Tibial nerve (tissue), 4 donors: Measurements from ENCODE around the gene SLC25A13. TPM values are rescaled to one million over a fixed set of nuclear protein-coding genes. Genes with fewer than 3 reads are reported as not detected.
"Not testable (repeated sequence)": the region's sequence is repeated elsewhere in the genome, so short reads cannot be mapped to it uniquely, and the experiment has no call there.

Experiments used
- DNase-seq, 2 donors: peaks; one replicate each; pipeline ENCODE4 v3.0.0-alpha.2; 2019; ENCODE audit warnings: low spot score in 2 of 2
- H3K27ac ChIP-seq, 4 donors: fragments of 200-600 bp; sonication (generic) in 3 of 4; one replicate each; pipeline ENCODE4 v1.5.1; 2017 to 2019; ENCODE audit warnings: mild to moderate bottlenecking in 1 of 4
- H3K27me3 ChIP-seq, 2 donors: fragments of 200-600 bp; sonication (generic) in 1 of 2; one replicate each; pipeline versions ENCODE4 v1.5.1 to v1.6.0; 2017 to 2019
- H3K36me3 ChIP-seq, 3 donors: fragments of 200-600 bp; sonication (generic); one replicate each; pipeline ENCODE4 v1.5.1; 2018 to 2019
- H3K4me1 ChIP-seq, 4 donors: fragments of 200-600 bp; sonication (generic) in 3 of 4; one replicate each; pipeline ENCODE4 v1.5.1; 2017 to 2019
- H3K4me3 ChIP-seq, 4 donors: fragments of 200-600 bp; sonication (generic) in 3 of 4; one replicate each; pipeline ENCODE4 v1.5.1; 2017 to 2019; ENCODE audit warnings: mild to moderate bottlenecking in 1 of 4, moderate library complexity in 1 of 4
- H3K9me3 ChIP-seq, 4 donors: fragments of 200-600 bp; sonication (generic) in 3 of 4; one replicate each; pipeline ENCODE4 v1.5.1; 2017 to 2019
- EP300 ChIP-seq, 2 donors: sonication (generic); formaldehyde crosslinking; IDR thresholded peaks; one replicate each; pipeline ENCODE4 v1.6.1; 2017; ENCODE audit warnings: antibody characterized with exemption in 2 of 2, mild to moderate bottlenecking in 1 of 2
- POLR2A ChIP-seq, 2 donors: fragments of 450-650 bp; IDR thresholded peaks; one replicate each; pipeline ENCODE4 v1.6.1; 2017; ENCODE audit warnings: antibody characterized with exemption in 2 of 2, mild to moderate bottlenecking in 2 of 2, moderate library complexity in 2 of 2
- WGBS, 2 donors: methylation state at CpG; one replicate each; pipeline ENCODE4 v1.1.5; 2018; 5-methylcytosine and 5-hydroxymethylcytosine counted together
- total RNA-seq, 4 donors: library from RNA; depleted of rRNA; stranded (reverse); fragments of >200 nt; gene quantifications; one replicate each; pipeline ENCODE4 v1.1.0, GENCODE V29; 2016
- TF ChIP-seq, protein P1 (sequence below), 5 experiments: fragments of 200-600 bp in 3 of 5; fragments of 450-650 bp in 2 of 5; sonication (generic) in 3 of 5; IDR thresholded peaks; one replicate each; pipeline ENCODE4 v1.5.1; 2016 to 2019; ENCODE audit warnings: antibody characterized with exemption in 5 of 5, mild to moderate bottlenecking in 3 of 5, moderate library complexity in 2 of 5

The SLC25A13 gene
- 10 to 100 TPM; 22.2 to 42.2 (median 29.6) TPM for total RNA-seq

DNA sequence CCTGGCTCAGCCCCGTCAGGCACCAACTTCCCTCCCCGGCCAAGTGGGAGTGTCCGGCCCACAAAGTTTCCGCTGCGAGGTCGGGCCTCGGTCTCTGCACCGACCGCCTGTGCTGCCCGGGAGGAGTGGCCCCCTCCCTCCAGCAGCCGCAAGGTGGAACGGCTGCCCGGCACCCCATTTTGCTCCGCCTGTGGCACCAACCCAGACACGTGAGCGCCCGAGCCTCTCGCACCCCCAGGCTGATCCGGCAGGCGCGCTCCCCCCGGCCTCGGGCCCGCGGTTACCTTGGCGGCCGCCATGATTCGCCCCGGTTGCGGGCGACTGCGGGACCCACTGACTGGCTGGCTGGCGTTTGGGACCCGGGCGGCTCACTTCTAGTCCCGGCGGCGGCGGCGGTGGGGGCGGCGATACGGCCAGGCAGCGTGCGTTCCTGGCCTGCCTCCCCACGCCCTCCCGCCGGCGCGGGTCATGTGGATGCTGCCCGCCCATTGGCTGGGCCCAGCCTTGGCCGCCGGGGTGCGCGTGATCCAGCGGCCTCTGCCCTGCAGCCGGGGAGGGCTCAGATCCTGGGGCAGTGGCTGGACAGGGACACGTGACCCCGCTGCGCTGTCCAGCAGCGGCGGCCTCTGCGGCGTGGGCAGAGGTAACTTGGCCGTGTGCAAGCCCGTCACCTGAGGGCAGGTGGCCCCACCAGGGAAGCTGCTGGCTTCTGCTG is at the start of gene SLC25A13:
TSS of gene SLC25A13 (minus strand) at position 441 of the 715 bp plus-strand sequence. CDS start at position 299, 142 bp downstream.
- Histone ChIP-seq H3K27me3 (no peaks in the 10 kb centered on the region), H3K27ac (peak within 1 kb of the TSS; percentile 87 to 99 (median 94)), H3K4me1 (peaks cover 0 to 39% (median 22%) of the 10 kb centered on the region in 4 donors), H3K4me3 (peak within 1 kb of the TSS; percentile 73 to 95 (median 79)), H3K9me3 (no peaks in the 10 kb centered on the region), H3K36me3 (no peaks in the 10 kb centered on the region)
- 0% methylated on average over 8 to 50 of the region's 66 CpGs for WGBS, 2 donors
- peak; percentile 81 for DNase-seq
- TF ChIP-seq, protein P1, sequence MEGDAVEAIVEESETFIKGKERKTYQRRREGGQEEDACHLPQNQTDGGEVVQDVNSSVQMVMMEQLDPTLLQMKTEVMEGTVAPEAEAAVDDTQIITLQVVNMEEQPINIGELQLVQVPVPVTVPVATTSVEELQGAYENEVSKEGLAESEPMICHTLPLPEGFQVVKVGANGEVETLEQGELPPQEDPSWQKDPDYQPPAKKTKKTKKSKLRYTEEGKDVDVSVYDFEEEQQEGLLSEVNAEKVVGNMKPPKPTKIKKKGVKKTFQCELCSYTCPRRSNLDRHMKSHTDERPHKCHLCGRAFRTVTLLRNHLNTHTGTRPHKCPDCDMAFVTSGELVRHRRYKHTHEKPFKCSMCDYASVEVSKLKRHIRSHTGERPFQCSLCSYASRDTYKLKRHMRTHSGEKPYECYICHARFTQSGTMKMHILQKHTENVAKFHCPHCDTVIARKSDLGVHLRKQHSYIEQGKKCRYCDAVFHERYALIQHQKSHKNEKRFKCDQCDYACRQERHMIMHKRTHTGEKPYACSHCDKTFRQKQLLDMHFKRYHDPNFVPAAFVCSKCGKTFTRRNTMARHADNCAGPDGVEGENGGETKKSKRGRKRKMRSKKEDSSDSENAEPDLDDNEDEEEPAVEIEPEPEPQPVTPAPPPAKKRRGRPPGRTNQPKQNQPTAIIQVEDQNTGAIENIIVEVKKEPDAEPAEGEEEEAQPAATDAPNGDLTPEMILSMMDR (IDR thresholded peaks at IDR 0.05): peak in 2 of 5 experiments; percentile 27 to 29
- TF ChIP-seq POLR2A (IDR thresholded peaks at IDR 0.05) (peak; percentile 57 to 77), EP300 (IDR thresholded peaks at IDR 0.05) (peak; percentile 51 to 78)

- H3K27ac ChIP-seq, H3K4me1 ChIP-seq, DNase-seq, H3K9me3 ChIP-seq, H3K27me3 ChIP-seq, H3K4me3 ChIP-seq, H3K36me3 ChIP-seq: not testable (repeated sequence)
- 93 to 97% methylated on average over 2 of the region's 2 CpGs for WGBS, 2 donors
Measured at GRCh38 chr7:96365916-96366315, 44.0 kb upstream of the SLC25A13 start.

GRCh38 chr7:96361116-96361857 is 39.4 kb upstream of the SLC25A13 start:
- Histone ChIP-seq H3K4me3 (no peak overlapping the region), H3K36me3 (no peaks in the 10 kb centered on the region), H3K9me3 (no peaks in the 10 kb centered on the region), H3K27me3 (no peaks in the 10 kb centered on the region), H3K4me1 (no peaks in the 10 kb centered on the region), H3K27ac (no peak overlapping the region)
- TF ChIP-seq, protein P1 (IDR thresholded peaks at IDR 0.05): no peak
- TF ChIP-seq EP300 (IDR thresholded peaks at IDR 0.05): no peak
- no peak for TF ChIP-seq POLR2A (IDR thresholded peaks at IDR 0.05)
- WGBS, 2 donors: 84 to 88% methylated on average over 7 of the region's 7 CpGs
- no peak for DNase-seq

GRCh38 chr7:96359876-96360275 is 38.0 kb upstream of the SLC25A13 start:
- TF ChIP-seq, protein P1 (IDR thresholded peaks at IDR 0.05): no peak
- TF ChIP-seq EP300 (IDR thresholded peaks at IDR 0.05): no peak
- no peak for TF ChIP-seq POLR2A (IDR thresholded peaks at IDR 0.05)
- H3K4me3 ChIP-seq: no peak overlapping the region
- 86 to 88% methylated on average over 2 of the region's 2 CpGs for WGBS, 2 donors

DNA sequence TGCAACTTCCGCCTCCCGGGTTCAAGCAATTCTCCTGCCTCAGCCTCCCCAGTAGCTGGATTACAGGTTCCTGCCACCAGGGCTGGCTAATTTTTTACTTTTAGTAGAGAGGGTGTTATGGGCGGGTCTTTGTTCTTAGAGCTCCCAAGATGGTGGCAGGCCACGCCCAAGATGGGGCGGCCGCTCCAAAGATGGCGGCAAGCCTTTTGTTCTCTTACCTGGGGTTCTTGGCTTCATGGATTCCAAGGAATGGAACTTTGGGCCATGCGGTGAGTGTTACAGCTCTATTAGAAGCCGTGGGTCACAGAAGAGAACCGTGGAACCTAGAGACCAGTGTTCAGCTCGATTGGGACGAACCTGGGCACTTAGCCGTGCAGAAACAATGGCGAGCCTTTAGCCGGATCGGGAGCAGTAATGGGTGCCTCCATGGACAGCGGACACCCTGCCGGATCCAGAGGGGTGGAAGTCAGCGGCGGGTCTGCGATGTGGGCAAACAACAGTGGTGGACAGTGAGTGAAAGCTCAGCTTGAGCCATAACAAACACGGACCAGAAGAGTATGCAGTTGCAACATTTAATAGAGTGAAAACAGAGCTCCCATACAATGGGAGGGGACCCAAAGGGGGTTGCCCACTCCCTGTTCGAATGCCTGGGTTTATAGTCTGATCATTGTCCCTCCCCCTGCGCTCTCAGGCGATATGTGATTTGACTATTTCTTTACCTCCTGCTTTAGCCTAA is 36.5 kb upstream of the SLC25A13 start:
- H3K27ac ChIP-seq, DNase-seq, H3K4me1 ChIP-seq, H3K36me3 ChIP-seq, H3K9me3 ChIP-seq, H3K4me3 ChIP-seq, H3K27me3 ChIP-seq: not testable (repeated sequence)
- WGBS, 2 donors: 97 to 98% methylated on average over 25 of the region's 25 CpGs

More at GRCh38 chr7:96359876-96360275, 38.0 kb upstream of the SLC25A13 start:
- Histone ChIP-seq H3K4me1 (no peaks in the 10 kb centered on the region), H3K27ac (no peak overlapping the region), H3K9me3 (no peaks in the 10 kb centered on the region), H3K27me3 (no peaks in the 10 kb centered on the region), H3K36me3 (no peaks in the 10 kb centered on the region)
- no peak for DNase-seq
